Loucy (cell line): Measurements from ENCODE around the gene CFAP97D2.

Experiments
- EZH2phosphoT487 ChIP-seq: fragments of 200-600 bp; IDR thresholded peaks from 2 replicates; pipeline ENCODE4 v1.6.1; 2018; ENCODE audit warnings: antibody characterized with exemption, mild to moderate bottlenecking, moderate library complexity, borderline replicate concordance
- TF ChIP-seq, protein P1 (sequence below): fragments of 200-600 bp; sonication (generic); conservative IDR thresholded peaks from 2 replicates; pipeline ENCODE4 v1.5.1; 2014; ENCODE audit warnings: mild to moderate bottlenecking, antibody characterized with exemption, low read length

DNA sequence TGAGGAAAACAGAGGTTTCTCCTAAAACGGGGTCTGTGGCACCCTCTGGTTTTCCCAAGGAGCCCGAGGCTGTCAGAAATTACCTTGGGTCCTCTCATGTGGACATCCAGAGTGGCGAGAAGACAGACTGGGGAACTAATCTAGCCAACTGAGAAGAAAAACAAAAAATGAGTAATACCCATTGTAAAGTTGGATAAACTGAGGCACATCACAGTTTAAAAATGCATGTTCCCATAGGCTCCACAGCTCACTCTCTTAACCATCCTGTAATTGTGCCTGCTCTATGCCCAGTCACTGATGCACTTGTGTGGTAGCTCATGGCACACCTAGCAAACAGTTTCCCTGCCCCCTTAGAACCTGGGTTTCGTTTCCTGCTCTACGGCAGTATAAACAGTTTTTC lies 87.2 kb downstream of the CFAP97D2 start:
- TF ChIP-seq, protein P1, sequence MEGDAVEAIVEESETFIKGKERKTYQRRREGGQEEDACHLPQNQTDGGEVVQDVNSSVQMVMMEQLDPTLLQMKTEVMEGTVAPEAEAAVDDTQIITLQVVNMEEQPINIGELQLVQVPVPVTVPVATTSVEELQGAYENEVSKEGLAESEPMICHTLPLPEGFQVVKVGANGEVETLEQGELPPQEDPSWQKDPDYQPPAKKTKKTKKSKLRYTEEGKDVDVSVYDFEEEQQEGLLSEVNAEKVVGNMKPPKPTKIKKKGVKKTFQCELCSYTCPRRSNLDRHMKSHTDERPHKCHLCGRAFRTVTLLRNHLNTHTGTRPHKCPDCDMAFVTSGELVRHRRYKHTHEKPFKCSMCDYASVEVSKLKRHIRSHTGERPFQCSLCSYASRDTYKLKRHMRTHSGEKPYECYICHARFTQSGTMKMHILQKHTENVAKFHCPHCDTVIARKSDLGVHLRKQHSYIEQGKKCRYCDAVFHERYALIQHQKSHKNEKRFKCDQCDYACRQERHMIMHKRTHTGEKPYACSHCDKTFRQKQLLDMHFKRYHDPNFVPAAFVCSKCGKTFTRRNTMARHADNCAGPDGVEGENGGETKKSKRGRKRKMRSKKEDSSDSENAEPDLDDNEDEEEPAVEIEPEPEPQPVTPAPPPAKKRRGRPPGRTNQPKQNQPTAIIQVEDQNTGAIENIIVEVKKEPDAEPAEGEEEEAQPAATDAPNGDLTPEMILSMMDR = no peak
- TF ChIP-seq EZH2phosphoT487 = no peak
